ENCODE measurements around the gene GGT7.
"Not testable (repeated sequence)": the region's sequence is repeated elsewhere in the genome, so short reads cannot be mapped to it uniquely, and the experiment has no call there.

Gene GGT7

DNA sequence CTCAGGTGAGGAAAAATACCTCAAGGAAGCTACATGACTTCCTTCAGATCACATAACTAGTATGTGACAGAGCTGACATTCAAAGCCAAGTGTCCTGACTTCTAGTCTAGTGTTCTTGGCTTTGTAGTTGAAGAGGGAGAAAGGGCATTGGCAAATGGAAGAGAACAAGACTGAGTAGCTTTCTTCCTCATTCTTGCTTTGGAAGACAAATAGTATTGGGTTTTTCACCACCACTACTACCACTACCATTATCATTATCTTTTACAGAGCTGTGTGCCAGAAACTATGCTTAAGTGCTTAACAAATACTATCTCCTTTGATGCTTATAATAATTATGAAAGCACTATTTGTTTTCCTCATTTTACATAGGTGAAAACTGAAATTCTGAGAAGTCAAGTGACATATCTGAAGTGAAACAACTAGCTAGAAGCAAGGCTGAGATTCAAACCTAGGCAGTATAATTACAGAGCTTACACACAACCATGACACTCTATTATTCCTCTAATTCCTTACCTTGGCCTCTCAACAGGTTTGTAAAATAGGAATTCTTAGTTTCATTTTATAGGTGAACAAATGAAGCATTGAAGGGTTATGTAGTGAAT is 10.5 kb upstream of the GGT7 start:
- DNase-seq (ENCODE audit: low read depth in 3 of 3, low spot score in 1 of 3), result no peak

GRCh38 chr20:34881689-34882088 is 9.0 kb upstream of the GGT7 start:
- DNase-seq (ENCODE audit: low read depth in 3 of 3, low spot score in 1 of 3), result no peak

DNA sequence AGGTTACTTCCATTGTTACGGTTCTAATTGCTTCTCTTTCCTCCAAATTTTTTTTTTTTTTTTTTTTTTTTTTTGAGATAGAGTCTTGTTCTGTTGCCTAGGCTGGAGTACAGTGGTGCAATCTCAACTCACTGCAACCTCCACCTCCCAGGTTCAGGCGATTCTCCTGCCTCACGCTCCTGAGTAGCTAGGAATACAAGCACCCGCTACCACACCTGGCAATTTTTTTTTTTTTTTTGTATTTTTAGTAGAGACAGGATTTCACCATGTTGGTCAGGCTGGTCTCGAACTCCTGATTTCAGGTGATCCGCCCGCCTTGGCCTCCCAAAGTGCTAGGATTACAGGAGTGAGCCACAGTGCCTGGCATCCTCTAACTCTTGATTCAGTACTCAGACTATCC is 8.3 kb upstream of the GGT7 start:
- not testable (repeated sequence) for DNase-seq (ENCODE audit: low read depth in 3 of 3, low spot score in 1 of 3)

- no peak for DNase-seq (ENCODE audit: low read depth in 3 of 3, low spot score in 1 of 3)
Observed at GRCh38 chr20:34880215-34880850, 7.7 kb upstream of the GGT7 start.

DNA sequence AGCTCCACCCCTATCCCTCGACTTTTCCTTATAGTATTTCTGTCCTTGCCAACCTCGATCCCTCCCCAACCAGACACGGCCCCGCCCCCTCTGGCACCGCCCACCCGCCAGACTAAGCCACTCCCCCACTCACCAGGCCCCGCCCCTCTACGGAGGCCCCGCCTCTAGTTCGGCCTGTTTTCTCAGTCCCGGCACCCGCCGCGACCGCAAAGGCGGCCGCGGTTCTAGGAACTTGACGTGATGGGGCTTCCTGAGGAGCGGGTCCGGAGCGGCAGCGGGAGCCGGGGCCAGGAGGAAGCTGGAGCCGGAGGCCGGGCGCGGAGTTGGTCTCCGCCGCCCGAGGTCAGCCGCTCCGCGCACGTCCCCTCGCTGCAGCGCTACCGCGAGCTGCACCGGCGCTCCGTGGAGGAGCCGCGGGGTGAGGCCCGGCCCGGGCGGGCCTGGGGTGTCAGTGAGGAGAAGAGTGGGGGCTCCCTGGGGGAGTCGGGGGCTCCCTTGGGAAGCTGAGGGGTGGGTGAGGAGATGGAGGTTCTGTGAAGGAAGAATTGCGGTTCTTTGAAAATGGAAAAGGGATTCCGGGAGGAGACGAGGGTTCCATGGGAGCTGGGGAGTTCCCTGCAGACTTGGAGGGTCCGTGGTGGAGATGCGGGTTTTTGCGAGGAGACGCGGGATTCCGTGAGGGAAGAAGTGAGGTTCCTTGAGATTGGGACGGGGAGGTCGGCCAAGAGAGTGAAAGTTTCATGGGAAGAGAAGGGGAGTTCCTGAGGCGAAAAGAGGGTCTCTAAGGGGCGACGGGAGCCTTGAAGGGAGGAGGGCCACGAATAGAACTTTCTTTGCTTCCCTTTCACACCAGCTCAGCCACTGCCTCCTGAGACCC is 4.0 kb upstream of the GGT7 start, which contains the start of gene ACSS2:
ACSS2 (plus strand) TSS at position 207 of the 877 bp plus-strand sequence; CDS start at position 241, 34 bp downstream.
- peak; percentile 82 to 99 (median 93) for DNase-seq (ENCODE audit: low read depth in 3 of 3, low spot score in 1 of 3)

GRCh38 chr20:34875642-34876405 is 3.2 kb upstream of the GGT7 start:
- DNase-seq (ENCODE audit: low read depth in 3 of 3, low spot score in 1 of 3), result no peak

DNA sequence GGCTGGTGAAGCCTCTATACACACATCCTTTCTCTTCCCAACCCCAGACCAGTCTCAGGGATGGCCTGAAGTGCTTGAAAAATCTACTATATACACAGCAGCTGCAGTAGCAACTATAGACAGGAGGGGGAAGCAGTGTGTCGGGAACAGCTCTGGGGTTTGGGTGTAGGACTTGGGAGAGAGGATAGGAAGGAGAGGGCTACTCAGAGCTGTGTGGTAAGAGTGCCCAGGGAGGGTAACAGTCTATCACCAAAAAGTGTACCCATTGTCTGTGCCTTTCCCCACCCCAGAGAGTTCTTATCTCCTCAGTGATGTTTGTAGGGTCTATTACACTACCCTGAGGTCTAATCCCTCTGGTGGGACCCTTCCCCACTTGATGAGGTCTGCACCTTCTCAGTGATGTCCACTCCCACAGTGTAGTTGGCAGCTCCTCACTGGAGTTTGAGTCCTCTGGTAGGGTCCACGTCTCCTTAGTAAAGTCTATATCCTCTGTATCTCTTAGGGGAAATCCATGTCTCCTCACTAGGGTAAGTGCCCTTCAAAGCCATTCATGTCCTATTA is 1.5 kb upstream of the GGT7 start:
- DNase-seq (ENCODE audit: low read depth in 3 of 3, low spot score in 1 of 3), result peak in 1 of 3 donors; percentile 29

DNA sequence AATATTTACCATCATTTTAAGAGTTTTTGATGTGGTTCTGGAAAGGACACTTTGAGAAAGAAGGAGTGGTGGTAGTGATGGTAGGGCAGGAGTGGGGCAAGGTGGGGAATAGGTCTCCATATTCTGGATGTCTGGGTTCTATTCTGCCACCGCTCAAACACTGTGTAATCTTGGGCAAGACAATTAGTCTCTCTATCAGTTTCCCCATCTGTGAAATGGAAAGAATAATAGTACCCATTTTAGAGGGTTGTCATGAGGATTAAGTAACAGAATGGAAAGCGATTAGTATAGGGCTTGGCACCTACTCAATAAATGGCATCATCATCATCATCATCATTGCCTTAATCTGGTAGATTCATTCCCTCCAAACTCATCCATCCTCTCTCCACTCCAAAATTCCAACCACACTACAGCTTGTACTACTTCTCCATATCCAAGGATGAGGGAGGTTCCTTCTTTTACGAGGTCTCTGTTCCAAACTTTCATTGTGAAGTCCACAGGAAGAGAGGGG is 982 bp upstream of the GGT7 start:
- no peak for DNase-seq (ENCODE audit: low read depth in 3 of 3, low spot score in 1 of 3)

DNA sequence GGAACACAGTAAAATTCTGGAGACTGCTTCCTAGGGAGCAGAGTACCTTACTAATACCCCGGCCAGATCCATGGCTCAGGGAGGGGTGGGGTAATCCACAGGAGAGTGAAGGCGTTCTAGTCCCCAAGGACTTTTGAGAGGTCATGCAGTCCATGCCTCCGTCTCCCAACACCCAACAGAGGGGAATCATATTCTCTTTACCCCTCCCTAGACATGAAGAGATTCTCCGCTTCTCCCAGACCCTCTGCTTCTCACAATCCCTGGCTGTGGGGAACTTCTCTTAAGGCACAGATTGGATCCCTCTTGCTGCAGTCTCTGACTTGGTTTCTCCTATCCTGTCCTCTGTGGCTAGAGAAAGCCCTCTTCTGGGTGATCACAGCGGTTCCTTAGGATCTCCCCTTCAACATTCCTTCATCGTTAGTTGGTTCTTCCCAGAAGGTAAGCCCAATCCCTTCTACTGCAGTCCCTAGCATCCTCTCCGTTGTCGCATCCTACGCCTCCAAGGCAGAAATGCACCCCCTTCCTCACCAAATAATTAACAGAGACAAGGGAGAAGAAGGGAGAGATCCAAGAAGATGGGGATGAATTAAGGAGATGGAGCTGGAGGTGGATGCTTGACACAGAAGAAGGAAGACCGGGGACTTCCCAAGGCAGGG is 562 bp downstream of the GGT7 start:
- DNase-seq (ENCODE audit: low read depth in 3 of 3, low spot score in 1 of 3), result no peak

DNA sequence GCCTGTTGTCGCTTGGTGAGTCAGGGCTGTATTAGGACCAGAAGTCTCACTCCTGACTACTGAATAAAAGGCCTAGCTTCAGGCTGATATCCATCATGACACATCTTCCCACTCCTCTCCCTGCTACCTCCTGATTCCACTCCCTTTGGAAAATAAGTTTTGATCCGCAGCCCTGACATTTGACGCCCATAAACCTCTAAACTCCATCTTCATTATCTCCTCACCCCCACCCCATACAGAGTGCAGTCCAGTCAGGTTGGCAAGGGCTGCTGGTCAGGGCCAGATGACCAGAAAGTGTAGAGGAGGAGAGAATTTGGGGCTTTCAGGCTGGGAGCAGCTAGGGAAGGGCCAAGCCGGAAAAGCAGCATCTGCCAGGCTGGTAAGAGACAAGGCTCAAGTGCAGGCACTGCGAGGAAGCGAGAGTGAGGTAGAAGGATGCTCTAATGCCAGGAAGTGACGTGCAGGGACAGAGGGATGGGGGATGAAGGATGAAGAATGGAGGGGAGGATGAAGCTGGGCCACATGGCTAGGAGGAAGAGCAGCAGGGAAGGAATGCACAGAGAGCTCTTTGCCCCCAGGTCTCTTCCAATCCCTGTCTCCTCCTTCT is 1.2 kb downstream of the GGT7 start:
- no peak for DNase-seq (ENCODE audit: low read depth in 3 of 3, low spot score in 1 of 3)

DNA sequence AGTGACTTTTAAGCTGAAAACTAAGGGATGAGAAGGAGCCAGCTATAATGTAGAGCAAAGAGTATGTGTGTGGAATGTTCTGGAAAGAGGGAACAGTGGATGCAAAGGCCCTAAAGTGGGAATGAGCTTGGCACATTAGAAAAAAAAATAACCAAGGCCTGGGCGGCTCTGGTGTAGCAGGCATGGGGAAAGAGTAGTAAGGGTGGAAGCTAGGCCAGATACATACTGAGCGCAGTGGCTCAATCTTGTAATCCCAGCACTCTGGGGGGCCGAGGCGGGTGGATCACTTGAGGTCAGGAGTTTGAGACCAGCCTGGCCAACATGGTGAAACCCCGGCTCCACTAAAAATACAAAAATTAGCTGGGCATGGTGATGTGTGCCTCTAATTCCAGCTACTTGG is 8.4 kb downstream of the GGT7 start:
- DNase-seq (ENCODE audit: low read depth in 3 of 3, low spot score in 1 of 3), result no peak

DNA sequence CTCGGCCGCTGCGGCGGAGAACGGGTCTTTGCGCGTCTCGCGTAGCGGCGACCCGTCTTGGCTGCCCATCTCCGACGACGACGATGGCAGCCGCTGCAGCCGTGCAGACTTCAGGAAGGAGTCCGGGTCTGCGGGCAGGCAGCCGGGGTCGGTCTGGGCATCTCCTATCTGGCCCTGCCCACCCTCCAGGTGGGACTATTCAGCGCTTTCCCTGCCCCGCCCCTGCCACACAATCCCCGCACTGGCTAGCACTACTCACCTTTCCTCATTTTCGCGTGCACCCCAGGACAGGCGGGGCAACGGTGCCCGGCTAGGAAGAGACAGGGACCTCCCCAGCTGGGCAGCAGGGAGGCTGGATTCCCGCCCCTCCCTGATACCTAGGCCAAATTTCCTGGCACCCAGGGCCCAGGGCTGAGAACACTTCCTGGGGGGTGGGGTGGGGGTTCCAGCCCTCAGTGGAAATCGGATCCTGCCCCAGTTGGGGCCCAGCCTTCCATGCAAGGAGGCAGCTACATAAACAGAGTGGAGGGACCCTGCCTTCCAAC is 9.2 kb downstream of the GGT7 start:
- no peak for DNase-seq (ENCODE audit: low read depth in 3 of 3, low spot score in 1 of 3)

DNA sequence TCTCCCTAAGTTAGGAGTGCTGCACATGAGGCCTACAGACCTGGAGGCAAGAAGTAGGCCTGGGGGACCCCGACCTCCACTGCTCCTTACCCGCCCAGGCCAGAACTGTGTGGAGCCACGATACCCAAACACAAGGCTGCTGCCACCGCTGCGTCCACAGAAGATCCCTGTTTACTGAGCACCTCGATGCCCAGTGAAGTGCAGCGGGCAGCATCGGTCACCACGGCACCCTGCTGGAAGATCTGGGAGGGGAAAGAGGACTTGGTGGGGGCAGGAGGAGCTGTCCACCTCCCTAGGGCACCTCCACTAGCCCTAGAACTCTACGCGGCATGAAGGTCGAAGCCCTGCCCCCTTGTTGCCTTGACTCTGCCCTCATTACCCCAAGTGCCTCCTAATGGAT is 9.9 kb downstream of the GGT7 start:
- DNase-seq (ENCODE audit: low read depth in 3 of 3, low spot score in 1 of 3), result no peak

GRCh38 chr20:34861386-34862084 is 11.1 kb downstream of the GGT7 start:
- DNase-seq (ENCODE audit: low read depth in 3 of 3, low spot score in 1 of 3), result no peak

DNA sequence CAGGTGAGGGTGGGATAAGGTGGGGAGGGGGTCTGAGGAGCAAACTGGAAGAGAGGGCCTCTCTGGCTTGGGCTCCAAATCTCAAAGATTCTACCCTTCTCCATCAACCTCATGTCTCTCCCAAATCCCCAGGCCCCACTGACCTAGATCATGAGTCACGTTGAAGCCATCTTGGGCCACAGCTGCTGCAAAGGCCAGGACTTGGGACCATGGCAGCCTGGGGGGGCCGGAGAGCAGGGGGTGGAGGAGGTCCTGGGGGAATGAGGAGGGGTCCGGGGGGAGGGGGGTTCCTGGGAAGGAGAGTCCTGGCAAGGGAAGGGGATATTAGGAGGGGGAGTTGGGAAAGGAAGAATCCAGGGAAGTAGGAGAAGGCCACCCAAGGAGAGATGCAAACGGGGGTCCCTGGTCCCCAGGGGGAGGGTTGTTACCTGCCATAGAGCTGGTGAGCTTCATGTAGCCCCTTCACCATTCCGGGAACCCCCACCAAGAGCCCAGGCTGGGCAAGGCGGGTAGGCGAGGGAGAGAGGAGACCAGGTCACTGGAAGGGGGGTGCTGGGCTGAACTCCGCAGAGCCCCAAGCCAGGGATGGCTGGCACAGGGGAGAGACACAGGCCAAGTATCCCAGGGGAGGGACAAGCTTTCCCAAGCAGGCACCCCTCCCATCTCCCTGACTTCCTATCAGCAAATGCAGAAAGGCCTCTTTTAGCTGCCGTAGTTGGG is 12.7 kb downstream of the GGT7 start:
- DNase-seq (ENCODE audit: low read depth in 3 of 3, low spot score in 1 of 3), result no peak

GRCh38 chr20:34859367-34859766 is 13.3 kb downstream of the GGT7 start:
- DNase-seq (ENCODE audit: low read depth in 3 of 3, low spot score in 1 of 3), result no peak

DNA sequence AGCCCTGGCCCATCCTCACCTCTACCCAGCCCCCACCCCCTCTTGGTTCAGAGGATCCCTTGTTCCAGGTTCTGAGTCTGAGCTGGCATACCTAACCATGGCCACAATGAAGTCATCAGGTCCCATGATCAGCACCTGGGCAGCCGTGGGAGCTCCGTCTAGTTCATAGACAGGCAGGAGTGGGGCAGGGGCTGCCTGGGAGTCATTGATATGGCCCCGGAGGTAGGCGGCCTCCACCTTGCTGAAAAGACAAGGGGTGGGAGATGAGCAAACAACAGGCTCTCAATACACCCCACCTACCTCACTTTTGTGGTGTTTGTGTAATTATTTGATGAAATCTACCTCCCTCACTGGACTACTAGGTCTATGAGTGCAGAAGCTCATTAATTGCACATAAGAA is 20.4 kb downstream of the GGT7 start:
- DNase-seq (ENCODE audit: low read depth in 3 of 3, low spot score in 1 of 3), result no peak

- DNase-seq (ENCODE audit: low read depth in 3 of 3, low spot score in 1 of 3), result no peak
Observed at GRCh38 chr20:34850969-34851368, 21.7 kb downstream of the GGT7 start.
